Kidney glomerular epithelial cell (primary cell): ENCODE measurements around the gene MEN1.

Experiments used
- DNase-seq: peaks from one replicate; lab custom pipeline; 2025; lab: John Stamatoyannopoulos, UW

The MEN1 gene

GRCh38 chr11:64801561-64802369 is 8.6 kb downstream of the MEN1 start:
- DNase-seq, result no peak

GRCh38 chr11:64801158-64801464 is 9.2 kb downstream of the MEN1 start:
- no peak for DNase-seq

DNA sequence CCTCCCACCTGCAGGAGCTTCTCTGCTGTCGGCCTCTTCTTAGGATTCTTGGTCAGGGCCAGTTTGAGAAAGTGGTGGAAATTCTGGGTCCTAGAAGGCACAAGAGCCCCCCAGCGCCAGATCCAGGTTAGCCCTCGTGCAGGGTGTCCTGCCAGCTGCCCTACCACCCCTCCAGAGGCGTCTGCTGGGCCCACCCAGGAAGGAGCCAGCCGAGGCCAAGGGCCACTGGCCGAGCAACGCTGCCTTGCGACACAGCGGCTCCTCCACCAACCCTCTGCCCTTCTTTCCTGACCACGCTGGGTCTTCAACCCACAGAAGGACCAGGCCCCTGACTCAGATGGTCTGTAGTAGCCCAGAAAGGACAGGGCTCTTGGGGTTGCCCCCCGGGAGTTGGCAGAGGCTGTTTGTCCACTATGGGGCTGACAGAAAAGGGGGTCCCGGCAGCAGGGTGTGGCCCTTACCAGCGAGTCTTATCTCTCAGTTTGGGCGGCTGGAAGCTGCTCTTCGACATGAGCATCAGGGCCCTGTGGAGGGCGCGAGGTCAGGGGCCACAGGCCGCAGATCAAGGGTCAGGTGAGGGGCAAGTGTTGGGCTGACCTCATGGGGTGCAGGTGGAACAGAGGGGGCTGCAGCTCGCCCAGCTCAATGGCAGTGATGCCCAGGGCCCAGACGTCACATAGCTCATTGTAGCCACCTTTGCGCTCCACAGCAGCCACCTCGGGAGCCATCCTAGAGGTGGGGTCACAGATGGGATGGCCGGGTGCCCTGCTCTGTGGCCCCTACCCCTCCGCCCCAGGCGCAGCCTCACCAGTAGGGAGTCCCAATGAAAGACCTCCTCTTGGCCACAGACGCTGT is 9.8 kb downstream of the MEN1 start:
- no peak for DNase-seq

DNA sequence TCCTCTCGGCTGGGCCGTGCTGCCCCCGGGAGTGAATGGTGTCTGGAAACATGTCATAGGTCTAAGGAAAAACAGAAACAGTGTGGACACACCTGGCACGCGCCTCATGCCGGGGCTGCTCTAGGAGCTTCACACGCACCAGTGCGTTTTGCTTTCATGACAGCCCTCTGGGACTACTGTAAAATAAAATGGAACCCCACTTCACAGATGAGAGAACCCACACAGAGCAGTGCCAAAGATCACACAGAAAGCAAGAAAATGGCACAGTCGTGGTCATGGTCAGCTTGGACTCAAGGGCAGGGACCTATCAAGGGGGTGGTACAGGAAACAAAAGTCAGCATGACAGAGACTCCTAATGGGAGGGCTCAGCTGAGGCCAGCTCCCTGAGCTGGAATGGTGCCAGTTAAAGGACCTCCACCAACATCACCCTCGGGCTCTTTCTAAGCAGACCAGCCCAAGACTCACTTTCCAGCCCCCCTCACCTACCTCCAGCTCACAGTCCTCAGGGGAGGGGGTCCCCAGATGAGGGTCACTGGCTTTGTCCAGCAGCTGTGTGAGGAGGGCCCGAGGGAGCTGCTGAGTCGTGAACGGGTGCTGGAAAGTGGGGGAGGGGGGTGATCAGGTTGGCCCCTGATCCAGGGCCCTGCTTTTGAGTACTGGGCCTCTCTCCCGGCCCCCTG is 10.6 kb downstream of the MEN1 start:
- no peak for DNase-seq

GRCh38 chr11:64799256-64799622 is 11.1 kb downstream of the MEN1 start:
- DNase-seq, result no peak

GRCh38 chr11:64796757-64797541 is 13.4 kb downstream of the MEN1 start:
- no peak for DNase-seq

- no peak for DNase-seq
These were observed 14.1 kb downstream of the MEN1 start for GRCh38 chr11:64796047-64796756.

GRCh38 chr11:64794526-64794925 is 15.8 kb downstream of the MEN1 start:
- no peak for DNase-seq

DNA sequence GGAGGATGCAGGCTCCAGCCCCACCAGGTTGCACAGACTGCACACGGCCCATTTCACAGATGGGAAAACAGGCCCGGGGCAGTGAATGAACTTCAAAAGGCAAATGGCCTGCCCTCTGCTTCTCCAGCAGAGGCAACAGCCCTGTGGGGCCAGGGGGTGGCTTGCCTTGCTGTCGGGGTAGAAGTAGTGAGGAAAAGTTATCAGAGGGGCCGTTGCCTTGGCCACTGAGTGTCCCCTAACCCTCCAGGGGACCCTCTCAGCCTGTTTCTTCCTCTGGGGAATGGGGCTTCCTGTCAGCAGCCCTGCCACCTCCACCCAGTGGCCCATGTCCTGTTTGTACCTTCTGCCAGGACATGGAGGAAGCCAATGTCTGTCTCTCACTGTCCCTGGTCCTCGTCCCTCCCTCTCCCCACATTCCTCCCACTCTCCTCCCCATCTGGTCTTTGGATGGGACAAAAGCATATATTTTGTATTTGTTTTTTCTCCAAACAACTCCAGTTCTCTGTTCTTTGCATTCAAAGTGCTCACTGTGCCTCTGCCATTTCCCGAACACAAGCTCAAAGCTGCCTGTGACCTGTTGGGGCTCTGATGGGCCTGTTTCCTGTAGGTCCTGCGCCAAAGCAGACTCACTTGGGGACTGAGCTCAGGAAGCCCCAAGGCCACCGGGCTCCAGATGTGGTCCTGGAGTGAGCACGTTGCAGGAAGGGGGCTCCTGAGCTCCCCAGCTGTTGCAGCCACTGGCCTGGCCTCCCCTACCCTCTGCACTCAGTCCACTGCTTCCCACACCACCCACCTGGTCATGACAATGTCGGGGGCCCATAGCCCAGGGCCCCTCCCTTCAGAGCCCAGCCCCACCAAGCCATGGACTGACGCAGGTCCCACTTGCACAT is 16.8 kb downstream of the MEN1 start:
- no peak for DNase-seq

DNA sequence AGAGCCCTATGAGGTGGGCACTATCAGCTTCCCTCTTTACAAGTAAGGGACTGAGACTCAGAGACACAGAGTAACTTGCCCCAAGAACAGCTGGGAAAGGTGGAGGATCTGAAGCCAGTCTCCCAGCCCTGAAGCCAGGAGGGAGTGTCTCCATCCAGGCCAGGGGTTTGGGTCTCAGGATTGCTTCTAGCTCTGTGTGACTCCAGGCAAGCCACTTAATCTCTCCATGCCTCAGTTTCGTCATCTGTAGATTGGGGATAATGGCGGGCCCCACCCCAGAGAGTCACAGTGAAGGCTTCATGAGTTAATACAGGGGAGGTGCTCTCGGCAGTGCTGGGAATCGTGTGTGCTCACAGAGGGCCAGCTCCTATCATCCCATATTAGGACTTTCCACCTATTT is 17.9 kb downstream of the MEN1 start:
- DNase-seq, result no peak

DNA sequence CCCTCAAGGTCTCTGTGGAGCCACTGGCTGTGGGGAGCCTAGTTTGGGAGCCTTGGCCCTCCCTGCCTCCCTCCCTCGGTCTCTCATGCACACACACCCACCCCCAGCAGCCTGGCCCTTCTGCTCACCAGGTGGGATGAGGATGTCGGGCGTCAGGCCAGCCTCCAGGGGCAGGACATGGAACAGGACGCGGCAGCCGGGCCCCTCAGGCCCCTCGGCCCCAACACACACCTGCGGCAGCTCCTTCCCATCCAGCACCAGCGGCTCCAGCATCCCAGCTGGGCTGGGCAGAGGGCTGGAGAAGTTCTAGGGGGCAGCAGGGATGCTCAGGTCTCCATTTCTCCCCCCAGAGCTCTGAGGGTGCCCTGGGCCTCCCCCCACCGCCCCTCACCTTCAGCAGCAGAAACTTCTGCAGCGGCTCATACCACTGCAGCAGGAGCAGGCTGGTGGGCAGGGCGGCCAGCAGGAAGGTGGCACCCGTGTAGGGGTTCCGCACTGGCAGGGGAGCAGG is 18.5 kb downstream of the MEN1 start:
- no peak for DNase-seq

DNA sequence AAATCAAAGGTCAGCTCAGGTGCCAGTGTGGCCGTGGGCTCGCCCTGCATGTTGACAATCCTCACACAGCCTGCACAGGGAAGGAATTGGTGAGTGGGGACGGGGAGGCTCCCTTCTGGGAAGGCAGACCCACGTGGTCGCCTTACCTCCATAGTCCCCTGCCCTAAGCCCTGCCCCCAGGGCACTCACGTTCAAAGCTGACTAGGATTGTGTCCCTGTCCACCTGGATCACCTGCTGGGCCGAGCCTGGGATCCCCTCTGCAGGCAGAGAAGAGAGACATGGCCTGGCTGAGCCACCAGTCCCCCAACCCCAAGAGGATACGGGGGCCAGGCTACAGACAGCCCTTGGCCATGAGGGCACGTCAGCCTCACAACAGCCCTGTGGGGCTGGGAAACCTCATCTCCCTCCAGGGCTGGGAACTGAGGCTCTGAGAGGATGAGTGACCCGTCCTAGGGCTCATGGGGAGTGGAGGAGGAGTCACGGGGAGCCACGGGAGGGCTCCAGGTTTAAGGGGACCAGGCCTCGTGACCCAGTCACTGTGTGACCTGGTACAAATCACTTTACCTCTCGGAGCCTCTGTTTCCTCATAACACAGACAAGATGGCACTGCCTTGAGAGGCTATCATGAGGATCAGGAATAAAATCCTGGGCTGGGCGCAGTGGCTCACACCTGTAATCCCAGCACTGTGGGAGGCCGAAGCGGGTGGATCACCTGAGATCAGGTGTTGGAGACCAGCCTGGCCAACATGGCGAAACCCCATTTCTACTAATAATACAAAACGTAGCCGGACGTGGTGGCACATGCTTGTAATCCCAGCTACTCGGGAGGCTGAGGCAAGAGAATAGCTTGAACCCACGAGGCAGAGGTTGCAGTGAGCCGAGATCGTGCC is 19.9 kb downstream of the MEN1 start:
- DNase-seq, result no peak

- no peak for DNase-seq
These were observed 20.8 kb downstream of the MEN1 start for GRCh38 chr11:64789331-64790204.

GRCh38 chr11:64788321-64789215 is 21.8 kb downstream of the MEN1 start:
- no peak for DNase-seq

- peak; percentile 20 for DNase-seq
These were observed 22.6 kb downstream of the MEN1 start for GRCh38 chr11:64787526-64788320.

DNA sequence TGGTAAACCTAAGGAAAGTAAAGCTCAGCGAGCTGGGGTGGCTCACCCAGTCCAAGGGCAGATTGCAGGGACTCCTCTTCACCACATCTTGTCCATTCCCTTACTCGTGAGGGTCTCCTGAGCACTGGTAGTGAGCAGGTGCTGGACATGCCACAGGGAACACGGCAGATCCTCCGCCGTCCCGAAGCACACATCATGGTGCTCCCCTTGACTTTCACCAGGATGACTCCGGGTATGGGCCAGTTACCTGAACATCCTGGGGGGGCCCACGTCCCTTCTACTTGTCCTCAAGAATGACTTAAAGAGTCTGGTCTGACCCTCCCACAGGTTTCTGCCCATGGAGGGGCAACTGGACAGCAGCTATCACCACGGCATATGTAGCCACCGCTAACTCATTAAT is 24.0 kb downstream of the MEN1 start:
- no peak for DNase-seq
